Mesendoderm (in vitro differentiated cells): ENCODE data around the gene C11orf86.

Experiments used
- DNase-seq: peaks from one replicate; pipeline ENCODE4 v3.0.0; 2013
- H2AK5ac ChIP-seq: 2 replicates; pipeline ENCODE4 v1.6.1; 2013; ENCODE audit warnings: low read length, inconsistent platforms
- H2BK120ac ChIP-seq: 2 replicates; pipeline ENCODE4 v1.6.1; 2013; ENCODE audit warnings: low read depth, mild to moderate bottlenecking, low read length, moderate library complexity, mixed read lengths
- H2BK15ac ChIP-seq: replicated peaks from 2 replicates; pipeline ENCODE4 v1.6.1; 2013; ENCODE audit warnings: low read depth, mild to moderate bottlenecking, moderate library complexity
- H2BK5ac ChIP-seq: 2 replicates; pipeline ENCODE4 v1.6.1; 2013; ENCODE audit warnings: low read length, inconsistent platforms
- H3K18ac ChIP-seq: 2 replicates; pipeline ENCODE4 v1.6.1; 2013; ENCODE audit warnings: mild to moderate bottlenecking, low read length, mixed read lengths
- H3K23ac ChIP-seq: one replicate; pipeline ENCODE4 v1.6.1; 2013; ENCODE audit warnings: low read length
- H3K27ac ChIP-seq: 2 replicates; pipeline ENCODE4 v1.5.1; 2013; ENCODE audit warnings: low read depth, mild to moderate bottlenecking, inconsistent platforms, low read length, moderate library complexity
- H3K27me3 ChIP-seq: 2 replicates; pipeline ENCODE4 v1.6.1; 2013; ENCODE audit warnings: low read length, control low read depth, mild to moderate bottlenecking, inconsistent platforms; ENCODE audit not compliant: insufficient read depth, poor library complexity
- H3K36me3 ChIP-seq: 2 replicates; pipeline ENCODE4 v1.6.1; 2013; ENCODE audit warnings: low read length, inconsistent platforms; ENCODE audit not compliant: control insufficient read depth, insufficient read depth
- H3K4ac ChIP-seq: one replicate; pipeline ENCODE4 v1.6.1; 2013; ENCODE audit warnings: low read depth, mild to moderate bottlenecking, low read length, moderate library complexity
- H3K4me1 ChIP-seq: 2 replicates; pipeline ENCODE4 v1.6.1; 2013; ENCODE audit warnings: low read depth, low read length, inconsistent platforms; ENCODE audit not compliant: control insufficient read depth
- H3K4me2 ChIP-seq: 2 replicates; pipeline ENCODE4 v1.6.1; 2013; ENCODE audit warnings: low read length
- H3K4me3 ChIP-seq: 2 replicates; pipeline ENCODE4 v1.5.1; 2013; ENCODE audit warnings: mild to moderate bottlenecking, low read length
- H3K56ac ChIP-seq: one replicate; pipeline ENCODE4 v1.6.1; 2013; ENCODE audit warnings: low read length
- H3K79me1 ChIP-seq: 2 replicates; pipeline ENCODE4 v1.6.1; 2013; ENCODE audit warnings: low read length, inconsistent platforms
- H3K79me2 ChIP-seq: 2 replicates; pipeline ENCODE4 v1.6.1; 2013; ENCODE audit warnings: mild to moderate bottlenecking, low read length; ENCODE audit not compliant: control insufficient read depth, insufficient read depth
- H3K9ac ChIP-seq: 2 replicates; pipeline ENCODE4 v1.6.1; 2013; ENCODE audit warnings: low read length, inconsistent platforms
- H4K5ac ChIP-seq: one replicate; pipeline ENCODE4 v1.6.1; 2013; ENCODE audit warnings: low read length
- H4K8ac ChIP-seq: one replicate; pipeline ENCODE4 v1.6.1; 2013; ENCODE audit warnings: low read depth, mild to moderate bottlenecking, control low read depth, low read length, moderate library complexity
- WGBS: extraction: QIAGEN DNeasy Blood & Tissue Kit; methylation state at CpG from one replicate; pipeline ENCODE4 v1.1.7; 2013; ENCODE audit warnings: low lambda C conversion rate, missing lambda C conversion rate; ENCODE audit not compliant: insufficient coverage; ENCODE audit errors: extremely low coverage; 5-methylcytosine and 5-hydroxymethylcytosine counted together

Gene C11orf86

DNA sequence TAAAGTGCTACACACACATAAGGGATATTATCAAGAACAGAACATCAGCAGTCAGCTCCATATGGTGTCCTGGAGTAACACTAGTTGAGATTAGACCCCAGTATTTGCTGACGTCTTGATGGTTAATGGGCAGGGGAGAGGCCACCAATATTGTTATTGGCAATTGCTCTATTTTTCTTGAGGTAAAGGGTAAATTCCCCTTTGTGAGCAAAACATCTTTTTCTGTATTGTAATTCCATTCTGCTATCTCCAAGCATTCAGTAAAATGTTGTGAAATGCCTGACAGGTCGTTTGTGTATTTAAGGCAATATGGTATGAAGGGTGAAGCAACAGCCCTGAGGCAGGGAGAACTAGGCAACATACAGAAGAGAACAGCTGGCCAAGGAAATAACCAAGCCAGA is 38.8 kb upstream of the C11orf86 start:
- no peak overlapping the region for H2BK120ac ChIP-seq
- H3K79me2 ChIP-seq: no peaks in the 10 kb centered on the region
- no peak overlapping the region for H3K4ac ChIP-seq
- H3K79me1 ChIP-seq: no peaks in the 10 kb centered on the region
- no peak overlapping the region for H2BK5ac ChIP-seq
- H3K9ac ChIP-seq: no peak overlapping the region
- no peak overlapping the region for H3K4me2 ChIP-seq
- H3K27me3 ChIP-seq: no peaks in the 10 kb centered on the region
- no peak for DNase-seq
- WGBS: no CpG with 5 or more reads among the region's 2 CpGs
- no peak overlapping the region for H3K56ac ChIP-seq
- no peak overlapping the region for H4K8ac ChIP-seq
- no peak overlapping the region for H3K27ac ChIP-seq
- H3K4me1 ChIP-seq: no peaks in the 10 kb centered on the region
- H2AK5ac ChIP-seq: no peak overlapping the region
- H3K18ac ChIP-seq: no peak overlapping the region
- no peak overlapping the region for H4K5ac ChIP-seq
- no peaks in the 10 kb centered on the region for H3K36me3 ChIP-seq
- no peak overlapping the region for H2BK15ac ChIP-seq
- H3K4me3 ChIP-seq: no peak overlapping the region
- H3K23ac ChIP-seq: no peak overlapping the region

- Histone ChIP-seq H3K23ac (no peak overlapping the region), H3K4me2 (no peak overlapping the region), H2AK5ac (no peak overlapping the region), H3K27me3 (no peaks in the 10 kb centered on the region), H4K5ac (no peak overlapping the region), H4K8ac (no peak overlapping the region), H3K4me1 (no peaks in the 10 kb centered on the region), H3K18ac (no peak overlapping the region), H3K4me3 (no peak overlapping the region), H3K79me1 (no peaks in the 10 kb centered on the region), H3K56ac (no peak overlapping the region), H3K27ac (no peak overlapping the region), H2BK5ac (no peak overlapping the region), H3K4ac (no peak overlapping the region), H2BK15ac (no peak overlapping the region), H3K79me2 (no peaks in the 10 kb centered on the region), H2BK120ac (no peak overlapping the region), H3K9ac (no peak overlapping the region), H3K36me3 (no peaks in the 10 kb centered on the region)
- DNase-seq: no peak
- WGBS: no CpG with 5 or more reads among the region's 1 CpG
These were observed 37.8 kb upstream of the C11orf86 start for GRCh38 chr11:66937193-66937733.

- Histone ChIP-seq H3K4me3 (no peak overlapping the region), H4K5ac (no peak overlapping the region), H3K23ac (no peak overlapping the region), H3K79me2 (no peaks in the 10 kb centered on the region), H2BK15ac (no peak overlapping the region), H2BK5ac (no peak overlapping the region), H3K27ac (no peak overlapping the region), H3K56ac (no peak overlapping the region), H3K27me3 (no peaks in the 10 kb centered on the region), H3K18ac (no peak overlapping the region), H3K36me3 (no peaks in the 10 kb centered on the region), H3K4me2 (no peak overlapping the region), H2BK120ac (no peak overlapping the region), H3K9ac (no peak overlapping the region), H2AK5ac (no peak overlapping the region), H3K4ac (no peak overlapping the region), H3K4me1 (no peaks in the 10 kb centered on the region), H3K79me1 (no peaks in the 10 kb centered on the region), H4K8ac (no peak overlapping the region)
- DNase-seq: no peak
- no CpG with 5 or more reads among the region's 5 CpGs for WGBS
These were observed 36.4 kb upstream of the C11orf86 start for GRCh38 chr11:66938582-66939135.

GRCh38 chr11:66950112-66950535 is 25.0 kb upstream of the C11orf86 start:
- Histone ChIP-seq H3K79me2 (no peaks in the 10 kb centered on the region), H3K36me3 (no peaks in the 10 kb centered on the region), H3K27ac (peak overlapping the region; percentile 19), H2AK5ac (no peak overlapping the region), H3K56ac (peak overlapping the region; percentile 51), H3K18ac (no peak overlapping the region), H2BK5ac (no peak overlapping the region), H3K4me3 (no peak overlapping the region), H3K27me3 (no peaks in the 10 kb centered on the region), H2BK15ac (no peak overlapping the region), H4K8ac (no peak overlapping the region), H3K9ac (no peak overlapping the region), H2BK120ac (no peak overlapping the region), H3K4ac (no peak overlapping the region), H4K5ac (no peak overlapping the region), H3K4me2 (no peak overlapping the region), H3K23ac (no peak overlapping the region), H3K4me1 (peaks cover 2% of the 10 kb centered on the region), H3K79me1 (no peaks in the 10 kb centered on the region)
- DNase-seq: peak; percentile 97
- no CpG with 5 or more reads among the region's 8 CpGs for WGBS

GRCh38 chr11:66951135-66951534 is 24.0 kb upstream of the C11orf86 start:
- no peak overlapping the region for H3K4me2 ChIP-seq
- no peak overlapping the region for H3K23ac ChIP-seq
- H4K5ac ChIP-seq: no peak overlapping the region
- H3K56ac ChIP-seq: no peak overlapping the region
- no peak overlapping the region for H4K8ac ChIP-seq
- H3K79me1 ChIP-seq: no peaks in the 10 kb centered on the region
- H3K79me2 ChIP-seq: no peaks in the 10 kb centered on the region
- H3K27ac ChIP-seq: no peak overlapping the region
- no peak overlapping the region for H2BK15ac ChIP-seq
- H3K18ac ChIP-seq: no peak overlapping the region
- no CpG with 5 or more reads among the region's 10 CpGs for WGBS
- H3K4me3 ChIP-seq: no peak overlapping the region
- no peak overlapping the region for H2BK5ac ChIP-seq
- no peak overlapping the region for H2BK120ac ChIP-seq
- no peak overlapping the region for H3K9ac ChIP-seq
- H3K4me1 ChIP-seq: peaks cover 2% of the 10 kb centered on the region
- no peaks in the 10 kb centered on the region for H3K27me3 ChIP-seq
- no peak overlapping the region for H2AK5ac ChIP-seq
- H3K4ac ChIP-seq: no peak overlapping the region
- peak; percentile 62 for DNase-seq
- H3K36me3 ChIP-seq: no peaks in the 10 kb centered on the region

- Histone ChIP-seq H2BK15ac (no peak overlapping the region), H3K9ac (no peak overlapping the region), H3K79me1 (no peaks in the 10 kb centered on the region), H3K4me1 (peaks cover 2% of the 10 kb centered on the region), H3K4me2 (no peak overlapping the region), H4K5ac (no peak overlapping the region), H2AK5ac (no peak overlapping the region), H2BK5ac (no peak overlapping the region), H3K36me3 (no peaks in the 10 kb centered on the region), H3K23ac (no peak overlapping the region), H4K8ac (no peak overlapping the region), H3K79me2 (no peaks in the 10 kb centered on the region), H3K27ac (no peak overlapping the region), H3K4ac (no peak overlapping the region), H3K27me3 (no peaks in the 10 kb centered on the region), H3K18ac (no peak overlapping the region), H3K4me3 (no peak overlapping the region), H2BK120ac (no peak overlapping the region), H3K56ac (no peak overlapping the region)
- no peak for DNase-seq
- no CpG with 5 or more reads among the region's 7 CpGs for whole genome bisulfite sequencing
These were observed 23.2 kb upstream of the C11orf86 start for GRCh38 chr11:66951927-66952337.
